Measurements from ENCODE around the gene CDK14.

The CDK14 gene

GRCh38 chr7:91080351-91080750, 484.2 kb downstream of the CDK14 start:
- DNase-seq: no peak

GRCh38 chr7:91082038-91082437, 485.9 kb downstream of the CDK14 start:
- DNase-seq: no peak

GRCh38 chr7:91082852-91083495, 486.9 kb downstream of the CDK14 start:
- no peak for DNase-seq

DNA sequence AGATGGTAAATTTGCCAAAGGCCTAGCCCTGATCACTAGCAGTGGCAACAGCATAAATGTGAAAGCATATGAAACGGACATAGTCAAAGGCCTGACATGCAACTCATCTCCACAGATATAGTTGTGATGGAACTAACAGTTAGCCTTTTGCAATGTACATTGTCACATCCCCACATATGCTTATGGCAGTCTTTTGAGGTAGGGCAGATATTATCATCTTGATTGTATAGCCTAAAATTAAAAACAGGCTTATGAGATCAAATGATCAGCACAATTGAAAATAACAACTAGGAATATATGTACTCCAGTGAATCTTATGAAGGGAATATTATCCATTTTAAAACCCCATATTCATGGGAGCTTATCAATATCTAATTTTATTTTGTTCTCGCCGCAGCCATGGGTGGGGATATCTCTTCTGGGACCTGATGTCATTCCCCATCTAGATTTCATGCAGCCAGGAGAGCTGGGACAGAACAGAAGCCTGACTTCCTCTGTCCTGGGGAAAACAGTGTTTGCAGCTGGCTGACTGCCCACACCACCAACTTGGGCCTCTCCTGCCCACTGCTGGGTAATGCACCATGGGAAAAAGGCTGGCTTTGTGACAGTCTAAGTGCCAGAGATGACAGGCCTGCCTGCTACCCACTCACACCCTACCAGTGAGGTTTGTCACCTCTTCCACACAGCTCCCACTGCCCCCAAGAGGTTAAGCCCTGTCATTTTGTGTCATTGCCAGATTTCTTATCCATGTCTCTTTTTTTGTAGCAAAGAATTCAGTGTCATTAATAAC, 487.9 kb downstream of the CDK14 start:
- DNase-seq: no peak

GRCh38 chr7:91085175-91085574, 489.1 kb downstream of the CDK14 start:
- peak; percentile 18 for DNase-seq

- DNase-seq: no peak
These were observed 490.1 kb downstream of the CDK14 start for GRCh38 chr7:91086200-91086599.

DNA sequence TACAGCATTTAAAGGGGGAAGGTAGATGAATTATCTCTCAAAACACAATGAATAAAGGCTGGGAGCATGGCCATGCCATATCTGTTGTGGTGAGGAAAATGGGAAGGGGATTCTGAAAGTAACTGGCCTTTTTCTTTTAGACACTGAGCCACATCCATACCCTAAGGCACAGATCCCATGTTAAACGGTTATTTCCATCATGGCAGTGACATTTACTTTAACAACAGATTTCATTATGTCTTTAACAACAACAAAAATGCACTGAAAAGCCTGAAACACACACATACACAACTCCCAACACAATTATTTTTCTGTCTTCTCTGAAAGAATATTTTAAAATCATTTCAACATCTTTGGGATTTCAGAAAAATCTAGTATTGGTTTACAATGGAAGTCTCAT, 492.0 kb downstream of the CDK14 start:
- DNase-seq: no peak

GRCh38 chr7:91088691-91089090, 492.6 kb downstream of the CDK14 start:
- DNase-seq: no peak

DNA sequence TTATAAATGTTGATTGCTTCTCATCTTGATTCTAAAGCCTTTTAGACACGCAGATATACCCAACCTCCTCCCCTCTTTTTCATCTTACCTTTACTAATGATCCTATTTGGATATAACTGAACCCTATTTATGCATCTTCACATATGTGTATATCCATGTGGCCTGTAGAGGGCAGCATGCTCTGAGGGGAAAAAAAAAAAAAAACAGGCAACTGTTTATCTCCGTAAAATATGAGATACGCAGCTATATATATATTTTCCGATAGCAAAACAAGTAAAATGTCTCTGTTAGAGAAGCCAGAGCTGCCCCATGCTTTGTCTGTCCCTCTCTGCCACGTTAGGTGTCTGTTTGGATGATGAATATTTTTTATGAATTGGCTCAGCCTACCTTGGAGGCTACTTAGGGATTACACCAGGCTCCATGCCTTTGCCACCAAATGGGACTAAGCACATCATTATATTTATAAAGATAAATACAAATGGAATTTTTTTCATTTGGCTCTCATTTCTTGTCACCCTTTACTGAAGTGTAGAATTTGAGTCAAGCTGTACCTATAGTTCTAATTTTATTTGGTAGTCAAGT, 493.4 kb downstream of the CDK14 start:
- DNase-seq: peak; percentile 16

- DNase-seq: no peak
These were observed 494.6 kb downstream of the CDK14 start for GRCh38 chr7:91090684-91091083.

- no peak for DNase-seq
These were observed 495.5 kb downstream of the CDK14 start for GRCh38 chr7:91091631-91092030.

DNA sequence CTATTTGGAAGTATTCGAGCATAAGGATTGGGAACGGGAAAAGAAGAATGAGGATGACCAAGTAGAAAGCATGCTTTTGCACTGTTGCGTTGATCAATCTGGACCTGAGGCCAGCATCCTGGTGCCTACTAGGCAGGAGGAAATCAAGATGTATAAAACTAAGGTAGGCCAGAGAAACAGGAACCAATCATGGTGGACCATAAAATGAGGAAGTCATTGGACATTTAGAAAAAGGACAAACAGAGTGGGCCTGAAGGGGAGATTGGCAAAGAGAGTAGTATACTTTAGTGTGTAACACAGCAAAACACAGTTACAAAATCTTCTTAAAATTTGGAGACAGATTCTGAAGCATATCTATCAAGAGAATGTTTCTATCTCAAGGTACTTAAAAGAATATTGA, 497.1 kb downstream of the CDK14 start:
- DNase-seq: no peak

DNA sequence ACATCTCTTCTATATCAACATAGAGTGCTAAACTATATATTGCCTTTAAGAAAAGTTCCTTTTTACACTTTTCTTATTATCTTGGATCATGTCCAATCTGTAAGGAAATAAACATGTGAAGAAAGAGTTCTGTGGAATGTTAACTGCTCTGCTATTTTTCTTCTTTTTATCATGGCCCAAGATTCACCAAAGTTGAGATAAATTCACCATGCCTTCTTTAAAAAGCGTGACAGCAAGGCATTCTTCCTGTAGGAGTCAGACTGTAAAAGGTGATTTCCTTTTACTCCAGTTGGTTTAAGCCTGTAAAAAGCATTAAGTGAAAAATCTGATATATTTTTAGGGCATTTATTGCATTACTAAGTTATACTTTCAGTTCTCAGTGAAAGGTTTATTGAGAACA, 502.4 kb downstream of the CDK14 start:
- no peak for DNase-seq

- DNase-seq: no peak
These were observed 507.2 kb downstream of the CDK14 start for GRCh38 chr7:91103363-91103762.

- DNase-seq: no peak
These were observed 511.3 kb downstream of the CDK14 start for GRCh38 chr7:91107460-91107859.

- no peak for DNase-seq
These were observed 513.1 kb downstream of the CDK14 start for GRCh38 chr7:91109200-91109599.

GRCh38 chr7:91112902-91113341, 516.8 kb downstream of the CDK14 start:
- no peak for DNase-seq

- DNase-seq: no peak
These were observed 518.1 kb downstream of the CDK14 start for GRCh38 chr7:91114232-91114631.

DNA sequence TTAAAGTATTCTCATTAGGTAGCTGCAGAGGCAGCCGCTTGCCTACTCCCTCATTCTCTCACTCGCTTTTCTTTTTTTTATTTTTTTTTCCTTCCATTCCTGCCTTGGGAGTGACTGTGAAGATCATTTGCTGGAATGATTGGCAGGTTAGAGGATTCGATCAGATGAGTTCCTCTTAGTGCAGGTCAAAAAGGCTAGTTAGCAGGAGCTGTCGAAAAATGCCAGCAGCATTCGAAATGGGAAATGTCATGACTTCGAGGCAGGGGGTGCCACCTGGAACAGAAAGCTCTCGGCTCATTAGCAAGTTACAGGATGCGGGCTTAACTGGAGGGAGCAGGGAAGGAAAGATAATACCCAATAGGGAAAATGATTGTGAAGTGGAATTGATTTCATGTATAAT, 530.6 kb downstream of the CDK14 start:
- DNase-seq: no peak

DNA sequence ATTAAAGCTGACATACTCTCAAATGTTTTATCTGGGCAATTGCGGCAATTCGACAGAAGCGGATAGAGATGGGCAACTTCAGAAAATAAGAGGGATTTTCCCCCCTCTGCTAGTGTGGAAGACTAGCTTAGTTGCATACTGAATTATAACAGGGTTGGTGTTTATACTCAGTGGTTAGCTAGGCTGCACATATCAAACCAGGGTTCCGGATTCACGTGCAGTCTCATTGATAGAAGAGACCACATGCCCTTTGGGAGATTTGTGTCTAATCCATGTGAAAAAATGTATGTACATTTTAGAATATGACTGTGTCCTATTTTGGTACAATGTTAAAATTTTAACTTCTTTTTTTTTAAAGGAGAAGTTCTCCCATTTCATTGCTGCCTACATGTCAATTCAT, 531.2 kb downstream of the CDK14 start:
- DNase-seq: no peak

- no peak for DNase-seq
These were observed 531.8 kb downstream of the CDK14 start for GRCh38 chr7:91127959-91128358.

DNA sequence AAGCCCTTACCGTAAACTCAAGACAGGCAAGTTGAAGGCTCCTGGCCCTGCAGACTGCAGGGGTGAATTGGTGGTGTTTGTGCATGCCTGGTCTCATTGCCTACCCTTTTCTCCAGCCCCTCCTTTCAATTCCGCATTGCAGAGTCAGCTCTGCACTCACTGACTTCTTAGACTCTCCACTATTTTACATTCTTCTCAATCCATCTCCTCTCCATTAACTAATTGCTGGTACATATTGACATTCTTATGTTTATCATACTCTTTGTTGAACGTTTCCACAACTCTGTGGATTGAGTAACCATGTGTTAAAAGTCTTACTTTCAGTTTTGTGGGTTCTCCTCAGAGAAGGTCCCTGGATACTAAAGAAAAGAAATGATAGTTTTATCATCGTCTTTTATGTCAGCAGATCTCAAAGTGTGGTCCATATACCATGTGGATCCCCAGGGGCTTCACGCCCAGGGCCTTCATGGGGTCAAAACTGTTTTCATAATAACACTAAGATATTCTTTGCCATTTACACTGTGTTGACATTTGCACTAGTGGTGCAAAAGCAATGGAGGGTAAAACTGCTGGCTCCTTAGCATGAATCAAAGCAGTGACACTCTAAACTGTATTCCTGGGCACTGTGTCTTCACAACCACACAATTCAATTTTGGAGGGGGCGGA, 532.7 kb downstream of the CDK14 start:
- DNase-seq: no peak

DNA sequence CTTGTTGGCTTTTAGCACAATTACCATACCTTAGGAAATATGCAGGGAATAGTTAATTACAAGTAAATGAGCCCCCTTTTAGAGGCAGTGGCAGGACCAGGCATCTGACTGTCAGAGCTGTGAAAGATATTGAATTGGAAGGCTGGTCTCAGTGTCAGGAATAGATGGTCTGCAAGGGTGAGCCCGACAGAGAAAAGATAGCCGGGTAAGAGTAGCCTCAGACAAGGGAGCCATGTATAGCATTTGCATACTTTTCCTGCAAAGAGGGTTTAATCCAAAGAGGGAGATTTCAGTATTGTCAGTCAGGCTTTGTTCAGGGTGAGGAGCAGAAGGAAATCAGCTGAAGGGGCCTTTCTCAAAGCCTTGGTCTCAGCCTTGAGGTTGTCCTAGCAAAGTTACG, 539.2 kb downstream of the CDK14 start:
- DNase-seq: no peak

Measured in CD4-positive, alpha-beta T cell treated with Interleukin-17A for 1 hour (primary cell).